IMR-90 (cell line): Measurements from ENCODE around the gene TTC3. TPM values are rescaled to one million over a fixed set of nuclear protein-coding genes. Genes with fewer than 3 reads are reported as not detected.

Experiments
- ATAC-seq: fragments of 200-7000 bp; cut with Tn5 transposase; 2 replicates; pipeline ENCODE4 v1.9.1; 2020; ENCODE audit warnings: low read depth, mild to moderate bottlenecking, moderate library complexity
- BruUV-seq: library from RNA; stranded (reverse); fragments of 400-500 nt; replicated peaks from 2 replicates; lab custom pipeline; 2021; lab: Mats Ljungman, UMichigan
- CTCF ChIA-PET: fragments of 300-600 bp; formaldehyde crosslinking; extraction: SDS; loops from one replicate; lab custom pipeline; 2021; ENCODE audit warnings: antibody characterized with exemption; lab: Yijun Ruan, JAX
- POLR2A ChIA-PET: fragments of 300-600 bp; sonication (Branson Sonifier 250); formaldehyde crosslinking; loops from one replicate; lab custom pipeline; 2022; ENCODE audit warnings: antibody characterized with exemption; ENCODE audit not compliant: unreplicated experiment; lab: Charles Lee
- DNase-seq: peaks from one replicate; pipeline ENCODE4 v3.0.0; 2013
- H2AFZ ChIP-seq: replicated peaks from 2 replicates; pipeline ENCODE3; 2013; ENCODE audit warnings: low read length, mild to moderate bottlenecking; ENCODE audit not compliant: poor library complexity
- H2AK5ac ChIP-seq: 2 replicates; pipeline ENCODE4 v1.6.1; 2013; ENCODE audit warnings: low read depth, low read length, inconsistent platforms
- H2AK9ac ChIP-seq: replicated peaks from 2 replicates; pipeline ENCODE3; 2013; ENCODE audit warnings: mild to moderate bottlenecking, low read depth, low read length, moderate library complexity; ENCODE audit not compliant: poor library complexity
- H2BK120ac ChIP-seq: 2 replicates; pipeline ENCODE4 v1.6.1; 2013; ENCODE audit warnings: low read depth, low read length, inconsistent platforms
- H2BK15ac ChIP-seq: 3 replicates; pipeline ENCODE4 v1.6.1; 2013; ENCODE audit warnings: low read depth, low read length, inconsistent platforms
- H2BK20ac ChIP-seq: 2 replicates; pipeline ENCODE4 v1.6.1; 2013; ENCODE audit warnings: low read depth, mild to moderate bottlenecking, inconsistent platforms, low read length, moderate library complexity
- H2BK5ac ChIP-seq: 2 replicates; pipeline ENCODE4 v1.6.1; 2013; ENCODE audit warnings: mild to moderate bottlenecking, low read depth, low read length, inconsistent platforms; ENCODE audit not compliant: poor library complexity, severe bottlenecking
- H3K14ac ChIP-seq: replicated peaks from 2 replicates; pipeline ENCODE4 v1.6.1; 2013; ENCODE audit warnings: low read depth, low read length, inconsistent platforms
- H3K18ac ChIP-seq: 2 replicates; pipeline ENCODE4 v1.6.1; 2013; ENCODE audit warnings: low read depth, low read length, control low read depth
- H3K23ac ChIP-seq: 2 replicates; pipeline ENCODE4 v1.6.1; 2013; ENCODE audit warnings: low read depth, low read length, inconsistent platforms
- H3K27ac ChIP-seq: 2 replicates; pipeline ENCODE4 v1.5.1; 2013; ENCODE audit warnings: mild to moderate bottlenecking, control low read depth, low read length; ENCODE audit not compliant: insufficient read depth
- H3K27me3 ChIP-seq: 2 replicates; pipeline ENCODE4 v1.6.1; 2013; ENCODE audit warnings: low read length; ENCODE audit not compliant: control insufficient read depth, insufficient read depth
- H3K36me3 ChIP-seq: 2 replicates; pipeline ENCODE4 v1.6.1; 2013; ENCODE audit warnings: low read length, mixed read lengths; ENCODE audit not compliant: control insufficient read depth, insufficient read depth
- H3K4ac ChIP-seq: 2 replicates; pipeline ENCODE4 v1.6.1; 2013; ENCODE audit warnings: low read depth, low read length, inconsistent platforms
- H3K4me1 ChIP-seq: 2 replicates; pipeline ENCODE4 v1.6.1; 2013; ENCODE audit warnings: low read length, mixed read lengths; ENCODE audit not compliant: control insufficient read depth, insufficient read depth
- H3K4me2 ChIP-seq: 2 replicates; pipeline ENCODE4 v1.6.1; 2013; ENCODE audit warnings: low read depth, mild to moderate bottlenecking, control low read depth, low read length, moderate library complexity
- H3K4me3 ChIP-seq: 2 replicates; pipeline ENCODE4 v1.5.1; 2013; ENCODE audit warnings: low read depth, mild to moderate bottlenecking, control low read depth, low read length, moderate library complexity; ENCODE audit not compliant: insufficient read depth
- H3K56ac ChIP-seq: 2 replicates; pipeline ENCODE4 v1.6.1; 2013; ENCODE audit warnings: low read length, inconsistent platforms; ENCODE audit not compliant: insufficient read depth; ENCODE audit errors: extremely low read depth
- H3K79me1 ChIP-seq, 2 experiments: 2 replicates each; pipeline ENCODE4 v1.6.1; 2013; ENCODE audit warnings: low read length in 2 of 2, inconsistent platforms in 1 of 2, low read depth in 1 of 2
- H3K9ac ChIP-seq: 2 replicates; pipeline ENCODE4 v1.6.1; 2013; ENCODE audit warnings: low read depth, low read length, control low read depth
- H3K9me1 ChIP-seq: 2 replicates; pipeline ENCODE4 v1.6.1; 2013; ENCODE audit warnings: low read length, inconsistent platforms; ENCODE audit not compliant: insufficient read depth
- H3K9me3 ChIP-seq: 2 replicates; pipeline ENCODE4 v1.6.1; 2013; ENCODE audit warnings: low read length; ENCODE audit not compliant: control insufficient read depth, insufficient read depth
- H4K20me1 ChIP-seq: 2 replicates; pipeline ENCODE4 v1.6.1; 2013; ENCODE audit warnings: low read length, inconsistent platforms; ENCODE audit not compliant: insufficient read depth
- H4K5ac ChIP-seq: 2 replicates; pipeline ENCODE4 v1.6.1; 2013; ENCODE audit warnings: mild to moderate bottlenecking, low read depth, low read length, control low read depth
- H4K8ac ChIP-seq, 2 experiments: 2 replicates each; pipeline ENCODE4 v1.6.1; 2013; ENCODE audit warnings: low read depth in 2 of 2, low read length in 2 of 2, control low read depth in 1 of 2, inconsistent platforms in 1 of 2
- H4K91ac ChIP-seq: 2 replicates; pipeline ENCODE4 v1.6.1; 2013; ENCODE audit warnings: low read depth, low read length, inconsistent platforms; ENCODE audit not compliant: insufficient read depth
- CHD1 ChIP-seq: IDR thresholded peaks from 2 replicates; pipeline ENCODE4 v1.6.1; 2012; ENCODE audit warnings: low read depth, low read length, improper control_type of control experiment
- CTCF ChIP-seq: conservative IDR thresholded peaks from 2 replicates; pipeline ENCODE4 v1.5.1; 2012; ENCODE audit warnings: mild to moderate bottlenecking, low read depth, low read length, improper control_type of control experiment
- ELK1 ChIP-seq: fragments of 150-350 bp; IDR thresholded peaks from 2 replicates; pipeline ENCODE4 v1.6.1; 2016; ENCODE audit warnings: low read depth, mild to moderate bottlenecking, low read length, moderate library complexity, borderline replicate concordance
- FOS ChIP-seq: fragments of 150-350 bp; IDR thresholded peaks from 2 replicates; pipeline ENCODE4 v1.6.1; 2016; ENCODE audit warnings: low read depth, low read length
- MAFK ChIP-seq: IDR thresholded peaks from 2 replicates; pipeline ENCODE4 v1.6.1; 2012; ENCODE audit warnings: low read depth, low read length, improper control_type of control experiment
- MXI1 ChIP-seq: IDR thresholded peaks from 2 replicates; pipeline ENCODE4 v1.6.1; 2012; ENCODE audit warnings: low read depth, mild to moderate bottlenecking, low read length, moderate library complexity, borderline replicate concordance
- RAD21 ChIP-seq: IDR thresholded peaks from 2 replicates; pipeline ENCODE4 v1.6.1; 2012; ENCODE audit warnings: low read length, improper control_type of control experiment
- RFX5 ChIP-seq: IDR thresholded peaks from 2 replicates; pipeline ENCODE4 v1.8.0; 2012; ENCODE audit warnings: low read depth, mild to moderate bottlenecking, low read length, moderate library complexity
- SMC3 ChIP-seq: fragments of 150-350 bp; IDR thresholded peaks from 2 replicates; pipeline ENCODE4 v1.6.1; 2016; ENCODE audit warnings: low read depth, mild to moderate bottlenecking, antibody characterized with exemption, low read length, moderate library complexity
- USF2 ChIP-seq: fragments of 150-350 bp; IDR thresholded peaks from 2 replicates; pipeline ENCODE4 v1.6.1; 2017; ENCODE audit warnings: mild to moderate bottlenecking, antibody characterized with exemption, low read length, low read depth
- WGBS, 2 experiments: methylation state at CpG; one replicate each; pipeline versions ENCODE4 v1.1.5 to v1.1.7; 2013; ENCODE audit warnings: missing lambda C conversion rate in 2 of 2; ENCODE audit not compliant: insufficient read length in 1 of 2; ENCODE audit errors: extremely low coverage in 2 of 2; 5-methylcytosine and 5-hydroxymethylcytosine counted together
- dilution Hi-C: fragments of 300-500 bp; cut with HindIII; formaldehyde crosslinking; loops from one replicate; pipeline ENCODE4 v1.14.3; 2018; ENCODE audit warnings: low sequenced_read_pairs; ENCODE audit not compliant: unreplicated experiment
- in situ Hi-C: fragments of 300-500 bp; cut with MboI; formaldehyde crosslinking; loops from 3 replicates; pipeline ENCODE4 v1.14.3; 2019; ENCODE audit warnings: low sequenced_read_pairs, inconsistent platforms, mixed read lengths
- intact Hi-C: fragments of 100-400 bp; cut with micrococcal nuclease; formaldehyde crosslinking; loops from 2 replicates; pipeline ENCODE4 v1.10.0; 2022
- polyA plus RNA-seq, 3 experiments: library from polyadenylated mRNA; depleted of rRNA; stranded (reverse); fragments of >200 nt; gene quantifications; 2 replicates each; pipeline ENCODE4 v1.2.3, GENCODE V29; 2012; ENCODE audit warnings: low replicate concordance in 1 of 3
- total RNA-seq: library from RNA; depleted of rRNA; stranded (reverse); fragments of >200 nt; gene quantifications from 2 replicates; pipeline ENCODE4 v1.2.3, GENCODE V29; 2012

The TTC3 gene
- total and polyA plus RNA-seq, 2 of the 4 experiments (the other 2 are of a cell fraction), result 96.7 to 293 TPM

GRCh38 chr21:37219761-37220432 lies 146.8 kb downstream of the TTC3 start:
- Histone ChIP-seq H3K79me1 (peaks cover 4 to 19% of the 10 kb centered on the region in 2 experiments; a peak in 3 of 4 replicates), H2BK20ac (no peak overlapping the region), H4K5ac (no peak overlapping the region), H2BK15ac (no peak overlapping the region), H3K9ac (peak overlapping the region; percentile 35; the same call in 1 of the 2 replicates), H4K20me1 (no peaks in the 10 kb centered on the region), H2AFZ (peak overlapping the region; percentile 96), H3K4me1 (peaks cover 2% of the 10 kb centered on the region), H3K4me2 (peak overlapping the region; percentile 85), H3K9me1 (peaks cover 6% of the 10 kb centered on the region; the same call in 1 of the 2 replicates), H3K56ac (no peak overlapping the region), H3K9me3 (no peaks in the 10 kb centered on the region), H4K8ac (peak overlapping the region; percentile 52 to 74; a peak in 2 of 4 replicates), H2AK5ac (peak overlapping the region; percentile 23; the same call in 1 of the 2 replicates), H3K27me3 (no peaks in the 10 kb centered on the region), H3K4me3 (peak overlapping the region; percentile 59), H3K4ac (peak overlapping the region; percentile 22; the same call in 1 of the 2 replicates), H3K23ac (peak overlapping the region; percentile 29), H3K36me3 (peaks cover 12% of the 10 kb centered on the region), H2AK9ac (peak overlapping the region; percentile 60), H4K91ac (peak overlapping the region; percentile 4; the same call in 1 of the 2 replicates), H2BK5ac (no peak overlapping the region), H3K18ac (no peak overlapping the region), H3K27ac (no peak overlapping the region), H2BK120ac (no peak overlapping the region), H3K14ac (peak overlapping the region; percentile 23; the same call in 1 of the 2 replicates)
- TF ChIP-seq USF2 (no peak), RAD21 (no peak), RFX5 (no peak), CTCF (no peak), MAFK (no peak), CHD1 (no peak), ELK1 (no peak), MXI1 (no peak), FOS (no peak), SMC3 (no peak)
- intact Hi-C loops, result loop anchor here (1.0 kb wide), 1 partner anchor 362 kb away; no protein-coding TSS in a partner anchor
- BruUV-seq, result no TSS peak
- DNase-seq, result no peak
- in situ Hi-C loops, result no loop called here
- ChIA-PET POLR2A (no interaction called here), CTCF (no interaction called here)
- WGBS, 2 experiments, result 59% methylated on average over 9 of the region's 13 CpGs; no CpG with 5 or more reads in 1 of the 2 experiments
- no peak for ATAC-seq
- dilution Hi-C loops, result no loop called here
